ENCODE results near the gene RAVER2.
"Not testable (repeated sequence)": the region's sequence is repeated elsewhere in the genome, so short reads cannot be mapped to it uniquely, and the experiment has no call there.

The RAVER2 gene

DNA sequence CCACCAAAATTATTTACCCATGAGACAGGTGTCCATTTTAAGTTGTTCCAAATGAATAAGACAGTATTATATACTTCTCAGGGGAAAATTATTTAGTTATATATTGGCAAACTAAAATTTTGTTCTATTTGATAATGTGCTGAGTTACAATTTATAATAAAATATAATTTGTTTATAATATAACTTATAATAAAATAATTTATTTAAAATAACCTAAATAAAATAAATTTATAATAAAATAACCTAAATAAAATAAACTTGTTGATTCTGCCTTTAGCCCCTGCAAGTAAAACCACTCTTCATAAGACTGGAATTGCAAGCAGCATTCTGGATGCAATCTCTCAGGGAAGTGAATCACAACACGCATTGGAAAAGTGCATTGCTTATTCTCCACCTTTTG is 69.6 kb downstream of the RAVER2 start:
- no peak for ATAC-seq (ENCODE audit: low read depth)

DNA sequence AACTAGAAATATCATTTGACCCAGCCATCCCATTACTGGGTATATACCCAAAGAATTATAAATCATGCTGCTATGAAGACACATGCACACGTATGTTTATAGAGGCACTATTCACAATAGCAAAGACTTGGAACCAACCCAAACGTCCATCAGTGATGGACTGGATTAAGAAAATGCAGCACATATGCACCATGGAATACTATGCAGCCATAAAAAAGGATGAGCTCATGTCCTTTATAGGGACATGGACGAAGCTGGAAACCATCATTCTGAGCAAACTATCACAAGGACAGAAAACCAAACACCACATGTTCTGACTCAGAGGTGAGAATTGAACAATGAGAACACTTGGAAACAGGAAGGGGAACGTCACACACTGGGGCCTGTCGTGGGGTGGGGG is 72.5 kb downstream of the RAVER2 start:
- not testable (repeated sequence) for ATAC-seq (ENCODE audit: low read depth); H3K9me3 ChIP-seq (ENCODE audit: severe bottlenecking); H3K4me3 ChIP-seq (ENCODE audit: severe bottlenecking); DNase-seq (ENCODE audit: low spot score); H3K4me1 ChIP-seq (ENCODE audit: insufficient read depth, poor library complexity, severe bottlenecking); H3K27ac ChIP-seq (ENCODE audit: poor library complexity, severe bottlenecking); H3K36me3 ChIP-seq (ENCODE audit: low read depth); H3K27me3 ChIP-seq (ENCODE audit: insufficient read depth, poor library complexity, severe bottlenecking)

More for the DNA sequence above, 69.6 kb downstream of the RAVER2 start:
- Histone ChIP-seq H3K4me3 (ENCODE audit: severe bottlenecking) (no peak overlapping the region), H3K36me3 (ENCODE audit: low read depth) (peaks cover 6% of the 10 kb centered on the region), H3K27me3 (ENCODE audit: insufficient read depth, poor library complexity, severe bottlenecking) (no peaks in the 10 kb centered on the region), H3K9me3 (ENCODE audit: severe bottlenecking) (no peaks in the 10 kb centered on the region), H3K27ac (ENCODE audit: poor library complexity, severe bottlenecking) (no peak overlapping the region), H3K4me1 (ENCODE audit: insufficient read depth, poor library complexity, severe bottlenecking) (no peaks in the 10 kb centered on the region)
- TF ChIP-seq, protein P1, sequence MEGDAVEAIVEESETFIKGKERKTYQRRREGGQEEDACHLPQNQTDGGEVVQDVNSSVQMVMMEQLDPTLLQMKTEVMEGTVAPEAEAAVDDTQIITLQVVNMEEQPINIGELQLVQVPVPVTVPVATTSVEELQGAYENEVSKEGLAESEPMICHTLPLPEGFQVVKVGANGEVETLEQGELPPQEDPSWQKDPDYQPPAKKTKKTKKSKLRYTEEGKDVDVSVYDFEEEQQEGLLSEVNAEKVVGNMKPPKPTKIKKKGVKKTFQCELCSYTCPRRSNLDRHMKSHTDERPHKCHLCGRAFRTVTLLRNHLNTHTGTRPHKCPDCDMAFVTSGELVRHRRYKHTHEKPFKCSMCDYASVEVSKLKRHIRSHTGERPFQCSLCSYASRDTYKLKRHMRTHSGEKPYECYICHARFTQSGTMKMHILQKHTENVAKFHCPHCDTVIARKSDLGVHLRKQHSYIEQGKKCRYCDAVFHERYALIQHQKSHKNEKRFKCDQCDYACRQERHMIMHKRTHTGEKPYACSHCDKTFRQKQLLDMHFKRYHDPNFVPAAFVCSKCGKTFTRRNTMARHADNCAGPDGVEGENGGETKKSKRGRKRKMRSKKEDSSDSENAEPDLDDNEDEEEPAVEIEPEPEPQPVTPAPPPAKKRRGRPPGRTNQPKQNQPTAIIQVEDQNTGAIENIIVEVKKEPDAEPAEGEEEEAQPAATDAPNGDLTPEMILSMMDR (IDR thresholded peaks at IDR 0.05; ENCODE audit: poor library complexity, severe bottlenecking), result no peak
- DNase-seq (ENCODE audit: low spot score), result no peak

DNA sequence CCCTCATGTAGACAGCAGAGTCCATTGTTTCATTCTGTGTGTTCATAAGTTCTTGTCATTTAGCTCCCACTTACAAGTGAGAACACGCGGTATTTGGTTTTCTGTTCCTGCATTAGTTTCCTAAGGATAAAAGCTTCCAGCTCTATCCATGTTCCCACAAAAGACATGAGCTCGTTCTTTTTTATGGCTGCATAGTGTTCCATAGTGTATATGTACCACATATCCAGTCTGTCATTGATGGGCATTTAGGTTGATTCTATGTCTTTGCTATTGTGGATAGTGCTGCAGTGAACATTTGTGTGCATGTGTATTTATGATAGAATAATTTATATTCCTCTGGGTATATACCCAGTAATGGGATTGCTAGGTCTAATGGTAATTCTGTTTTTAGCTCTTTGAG is 75.7 kb downstream of the RAVER2 start:
- H3K27ac ChIP-seq (ENCODE audit: poor library complexity, severe bottlenecking); H3K27me3 ChIP-seq (ENCODE audit: insufficient read depth, poor library complexity, severe bottlenecking); H3K9me3 ChIP-seq (ENCODE audit: severe bottlenecking); ATAC-seq (ENCODE audit: low read depth); H3K36me3 ChIP-seq (ENCODE audit: low read depth); H3K4me3 ChIP-seq (ENCODE audit: severe bottlenecking); DNase-seq (ENCODE audit: low spot score); H3K4me1 ChIP-seq (ENCODE audit: insufficient read depth, poor library complexity, severe bottlenecking): not testable (repeated sequence)

DNA sequence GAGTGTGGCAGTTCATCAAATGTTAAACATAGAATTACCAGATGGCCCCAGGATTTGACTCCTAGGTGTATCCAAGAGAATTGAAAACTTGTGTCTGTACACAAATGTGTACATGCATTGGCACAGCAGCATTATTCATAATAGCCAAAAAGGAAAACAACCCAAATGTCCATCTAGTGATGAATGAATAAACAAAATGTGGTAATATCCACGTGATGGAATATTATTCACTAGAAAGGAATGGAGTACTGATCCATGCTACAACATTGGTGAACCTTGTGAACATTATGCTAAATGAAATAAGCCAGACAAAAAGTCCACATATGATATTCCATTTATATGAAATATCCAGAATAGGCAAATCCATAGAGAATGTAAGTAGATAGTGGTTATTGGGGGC is 77.7 kb downstream of the RAVER2 start:
- Histone ChIP-seq H3K36me3 (ENCODE audit: low read depth) (no peaks in the 10 kb centered on the region), H3K4me3 (ENCODE audit: severe bottlenecking) (no peak overlapping the region), H3K27ac (ENCODE audit: poor library complexity, severe bottlenecking) (no peak overlapping the region), H3K27me3 (ENCODE audit: insufficient read depth, poor library complexity, severe bottlenecking) (no peaks in the 10 kb centered on the region), H3K9me3 (ENCODE audit: severe bottlenecking) (no peaks in the 10 kb centered on the region), H3K4me1 (ENCODE audit: insufficient read depth, poor library complexity, severe bottlenecking) (no peaks in the 10 kb centered on the region)
- DNase-seq (ENCODE audit: low spot score) (no peak), ATAC-seq (ENCODE audit: low read depth) (no peak; the same call in 1 of the 3 replicates)
- TF ChIP-seq, protein P1 (IDR thresholded peaks at IDR 0.05; ENCODE audit: poor library complexity, severe bottlenecking), result no peak

DNA sequence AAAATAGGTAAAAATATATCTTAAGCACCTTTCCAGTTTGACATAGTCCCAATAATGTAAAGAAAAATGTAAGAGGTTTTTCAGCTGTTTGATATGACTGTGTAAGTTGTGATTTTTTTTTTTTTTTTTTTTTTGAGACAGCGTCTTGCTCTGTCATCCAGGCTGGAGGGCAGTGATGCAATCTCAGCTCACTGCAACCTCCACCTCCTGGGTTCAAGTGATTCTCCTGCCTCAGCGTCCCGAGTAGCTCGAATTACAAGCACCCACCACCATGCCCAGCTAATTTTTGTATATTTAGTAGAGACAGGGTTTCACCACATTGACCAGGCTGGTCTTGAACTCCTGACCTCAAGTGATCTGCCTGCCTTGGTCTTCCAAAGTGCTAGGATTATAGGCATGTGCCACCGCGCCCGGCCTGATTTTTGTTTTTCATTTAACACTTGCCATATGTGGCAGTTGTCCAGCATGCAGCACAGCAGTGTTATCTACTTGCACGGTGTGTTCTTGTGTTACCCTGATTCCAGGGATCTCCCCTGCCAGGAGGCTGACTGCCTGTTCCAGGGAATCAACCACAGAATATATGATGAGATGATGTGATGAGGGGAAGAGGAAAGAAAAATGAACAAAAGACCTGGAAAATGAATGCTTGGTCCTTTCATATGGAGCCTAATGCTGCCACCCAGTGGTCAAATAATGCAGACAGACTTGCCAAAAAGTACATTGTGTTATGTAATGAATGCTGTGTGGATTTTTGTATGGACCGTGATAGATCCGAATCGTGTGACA is 79.0 kb downstream of the RAVER2 start:
- Histone ChIP-seq H3K4me1 (ENCODE audit: insufficient read depth, poor library complexity, severe bottlenecking) (no peaks in the 10 kb centered on the region), H3K9me3 (ENCODE audit: severe bottlenecking) (no peaks in the 10 kb centered on the region), H3K27me3 (ENCODE audit: insufficient read depth, poor library complexity, severe bottlenecking) (no peaks in the 10 kb centered on the region), H3K4me3 (ENCODE audit: severe bottlenecking) (no peak overlapping the region), H3K27ac (ENCODE audit: poor library complexity, severe bottlenecking) (no peak overlapping the region), H3K36me3 (ENCODE audit: low read depth) (no peaks in the 10 kb centered on the region)
- peak; percentile 52; the same call in 2 of the 3 replicates for ATAC-seq (ENCODE audit: low read depth)
- DNase-seq (ENCODE audit: low spot score), result no peak
- TF ChIP-seq, protein P1 (IDR thresholded peaks at IDR 0.05; ENCODE audit: poor library complexity, severe bottlenecking), result peak; percentile 85

DNA sequence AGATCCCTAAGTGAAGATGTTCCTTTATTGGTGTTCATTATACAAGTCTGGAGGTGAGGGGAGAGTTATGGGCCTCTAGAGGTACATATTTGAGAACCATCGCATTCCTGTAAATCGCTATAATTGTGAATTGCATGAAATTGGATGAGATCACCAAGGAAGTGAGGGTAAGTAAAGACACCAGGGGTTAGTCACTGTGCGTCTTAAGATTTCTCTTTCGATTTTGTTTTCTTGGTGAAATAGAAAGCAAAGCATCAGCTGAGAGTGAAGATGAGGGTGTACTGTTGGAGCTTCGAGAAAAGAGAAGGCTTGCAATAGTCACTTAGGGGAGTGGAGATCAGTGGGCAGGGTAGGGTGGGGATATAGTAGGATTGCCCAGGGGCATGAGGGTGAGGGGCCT is 82.1 kb downstream of the RAVER2 start:
- Histone ChIP-seq H3K4me3 (ENCODE audit: severe bottlenecking) (no peak overlapping the region), H3K36me3 (ENCODE audit: low read depth) (no peaks in the 10 kb centered on the region), H3K27me3 (ENCODE audit: insufficient read depth, poor library complexity, severe bottlenecking) (no peaks in the 10 kb centered on the region), H3K27ac (ENCODE audit: poor library complexity, severe bottlenecking) (no peak overlapping the region), H3K4me1 (ENCODE audit: insufficient read depth, poor library complexity, severe bottlenecking) (no peaks in the 10 kb centered on the region), H3K9me3 (ENCODE audit: severe bottlenecking) (no peaks in the 10 kb centered on the region)
- DNase-seq (ENCODE audit: low spot score) (no peak), ATAC-seq (ENCODE audit: low read depth) (no peak)
- TF ChIP-seq, protein P1 (IDR thresholded peaks at IDR 0.05; ENCODE audit: poor library complexity, severe bottlenecking), result no peak
